Colonic mucosa (tissue), 4 donors: ENCODE data around the gene CDH4. TPM values are rescaled to one million over a fixed set of nuclear protein-coding genes. Genes with fewer than 3 reads are reported as not detected.

Source experiments
- DNase-seq: peaks from one replicate; pipeline ENCODE4 v3.0.0-alpha.2; 2020
- H3K27ac ChIP-seq: fragments of 200-600 bp; one replicate; pipeline ENCODE4 v1.8.0; 2021
- H3K27me3 ChIP-seq: fragments of 200-600 bp; one replicate; pipeline ENCODE4 v1.8.0; 2021
- H3K36me3 ChIP-seq: fragments of 200-600 bp; one replicate; pipeline ENCODE4 v1.8.0; 2021
- H3K4me1 ChIP-seq: fragments of 200-600 bp; one replicate; pipeline ENCODE4 v1.8.0; 2021; ENCODE audit warnings: mild to moderate bottlenecking
- H3K4me3 ChIP-seq: fragments of 200-600 bp; one replicate; pipeline ENCODE4 v1.8.0; 2021
- H3K9ac ChIP-seq, 2 donors: one replicate each; pipeline ENCODE4 v1.7.0; 2013; ENCODE audit warnings: control low read depth in 2 of 2, low read depth in 2 of 2, low read length in 2 of 2
- H3K9me3 ChIP-seq: fragments of 200-600 bp; one replicate; pipeline ENCODE4 v1.8.0; 2021
- intact Hi-C: fragments of 100-400 bp; cut with DNase I; formaldehyde crosslinking; loops from one replicate; pipeline ENCODE4 v1.14.1; 2022
- total RNA-seq, 2 donors: library from RNA; stranded (reverse); fragmentation: NEBNext Ultra II Directional in 1 of 2; extraction: Animal tissue kit (Norgen Biotek cat#: 25700) in 1 of 2; gene quantifications; one replicate each; pipeline ENCODE4 v1.2.1, GENCODE V29; 2021
- TF ChIP-seq, protein P1 (sequence below): fragments of 200-600 bp; IDR thresholded peaks from one replicate; pipeline ENCODE4 v1.8.0; 2022; ENCODE audit warnings: antibody characterized with exemption, mild to moderate bottlenecking
- donor health status: healthy.
- donor health status: DM: no; HTN: no; CAD: no.
- donor health status: DM: no; HTN: no; CAD: no.

Gene CDH4
- under 1 TPM in 1 of 2 donors, not detected in 1; 0.08 TPM for total RNA-seq

- no peak for DNase-seq
- Histone ChIP-seq H3K27ac (no peak within 1 kb of the TSS), H3K36me3 (no peaks in the 10 kb centered on the region), H3K9ac (no peak within 1 kb of the TSS), H3K27me3 (peaks cover 40% of the 10 kb centered on the region), H3K4me1 (no peaks in the 10 kb centered on the region), H3K4me3 (peak within 1 kb of the TSS; percentile 19), H3K9me3 (no peaks in the 10 kb centered on the region)
- intact Hi-C loops = no loop called here
- TF ChIP-seq, protein P1, sequence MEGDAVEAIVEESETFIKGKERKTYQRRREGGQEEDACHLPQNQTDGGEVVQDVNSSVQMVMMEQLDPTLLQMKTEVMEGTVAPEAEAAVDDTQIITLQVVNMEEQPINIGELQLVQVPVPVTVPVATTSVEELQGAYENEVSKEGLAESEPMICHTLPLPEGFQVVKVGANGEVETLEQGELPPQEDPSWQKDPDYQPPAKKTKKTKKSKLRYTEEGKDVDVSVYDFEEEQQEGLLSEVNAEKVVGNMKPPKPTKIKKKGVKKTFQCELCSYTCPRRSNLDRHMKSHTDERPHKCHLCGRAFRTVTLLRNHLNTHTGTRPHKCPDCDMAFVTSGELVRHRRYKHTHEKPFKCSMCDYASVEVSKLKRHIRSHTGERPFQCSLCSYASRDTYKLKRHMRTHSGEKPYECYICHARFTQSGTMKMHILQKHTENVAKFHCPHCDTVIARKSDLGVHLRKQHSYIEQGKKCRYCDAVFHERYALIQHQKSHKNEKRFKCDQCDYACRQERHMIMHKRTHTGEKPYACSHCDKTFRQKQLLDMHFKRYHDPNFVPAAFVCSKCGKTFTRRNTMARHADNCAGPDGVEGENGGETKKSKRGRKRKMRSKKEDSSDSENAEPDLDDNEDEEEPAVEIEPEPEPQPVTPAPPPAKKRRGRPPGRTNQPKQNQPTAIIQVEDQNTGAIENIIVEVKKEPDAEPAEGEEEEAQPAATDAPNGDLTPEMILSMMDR = no peak
These were observed at the start of gene CDH4 for GRCh38 chr20:61251529-61252393. Gene CDH4, plus strand, starts transcription at chr20:61252261.

- no peaks in the 10 kb centered on the region for H3K27me3 ChIP-seq
- TF ChIP-seq, protein P1 = no peak
- H3K36me3 ChIP-seq = no peaks in the 10 kb centered on the region
- no peak overlapping the region for H3K27ac ChIP-seq
- H3K4me3 ChIP-seq = no peak overlapping the region
- H3K9me3 ChIP-seq = no peaks in the 10 kb centered on the region
- H3K4me1 ChIP-seq = no peaks in the 10 kb centered on the region
- intact Hi-C loops = no loop called here
- H3K9ac ChIP-seq = no peak overlapping the region
- DNase-seq = no peak
These were observed 48.7 kb upstream of the CDH4 start for GRCh38 chr20:61203320-61203719.

GRCh38 chr20:61204206-61204605 is 47.9 kb upstream of the CDH4 start:
- TF ChIP-seq, protein P1 = no peak
- Histone ChIP-seq H3K4me3 (no peak overlapping the region), H3K9ac (no peak overlapping the region), H3K4me1 (no peaks in the 10 kb centered on the region), H3K27ac (no peak overlapping the region), H3K9me3 (no peaks in the 10 kb centered on the region), H3K36me3 (no peaks in the 10 kb centered on the region), H3K27me3 (no peaks in the 10 kb centered on the region)
- DNase-seq = no peak
- intact Hi-C loops = no loop called here

DNA sequence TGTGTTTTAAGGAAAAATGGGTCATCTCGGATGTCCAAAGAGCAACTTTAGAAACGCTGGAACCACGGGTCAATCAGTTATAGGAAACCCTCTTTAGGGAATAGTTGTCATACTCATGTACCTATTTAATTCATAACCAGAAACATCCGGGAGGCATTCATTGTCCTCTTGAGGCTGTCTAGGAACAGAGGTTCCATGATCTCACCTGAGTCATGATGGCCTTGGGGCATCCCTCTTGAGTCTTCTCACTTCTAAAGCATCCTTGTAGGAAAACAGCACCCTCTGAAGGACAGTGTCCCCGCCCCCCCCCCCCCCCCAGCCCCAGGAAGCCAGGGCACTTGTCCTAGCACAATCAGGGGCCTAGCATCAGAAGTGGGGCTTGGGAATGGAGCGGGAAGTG is 46.3 kb upstream of the CDH4 start:
- no peak for DNase-seq
- Histone ChIP-seq H3K9ac (no peak overlapping the region), H3K9me3 (no peaks in the 10 kb centered on the region), H3K4me1 (no peaks in the 10 kb centered on the region), H3K36me3 (no peaks in the 10 kb centered on the region), H3K4me3 (no peak overlapping the region), H3K27me3 (no peaks in the 10 kb centered on the region), H3K27ac (no peak overlapping the region)
- intact Hi-C loops = no loop called here
- TF ChIP-seq, protein P1 = no peak

- no peaks in the 10 kb centered on the region for H3K36me3 ChIP-seq
- H3K9me3 ChIP-seq = no peaks in the 10 kb centered on the region
- no peak overlapping the region for H3K9ac ChIP-seq
- no peak overlapping the region for H3K4me3 ChIP-seq
- intact Hi-C loops = no loop called here
- DNase-seq = no peak
- no peaks in the 10 kb centered on the region for H3K4me1 ChIP-seq
- no peak overlapping the region for H3K27ac ChIP-seq
- no peaks in the 10 kb centered on the region for H3K27me3 ChIP-seq
- TF ChIP-seq, protein P1 = no peak
These were observed 41.2 kb upstream of the CDH4 start for GRCh38 chr20:61210862-61211261.
